GM18498 (cell line): ENCODE results near the gene MACROD2.
A peak's percentile ranks its signal among the peaks of the same experiment; 100 is the strongest.
"Not testable (repeated sequence)": the region's sequence is repeated elsewhere in the genome, so short reads cannot be mapped to it uniquely, and the experiment has no call there.

ENCODE experiments used
- ATAC-seq: cut with Tn5 transposase; IDR thresholded peaks from one replicate; pipeline ENCODE4 v1.9.1; 2021; ENCODE audit warnings: mild to moderate bottlenecking, moderate library complexity; ENCODE audit not compliant: unreplicated experiment

The MACROD2 gene

DNA sequence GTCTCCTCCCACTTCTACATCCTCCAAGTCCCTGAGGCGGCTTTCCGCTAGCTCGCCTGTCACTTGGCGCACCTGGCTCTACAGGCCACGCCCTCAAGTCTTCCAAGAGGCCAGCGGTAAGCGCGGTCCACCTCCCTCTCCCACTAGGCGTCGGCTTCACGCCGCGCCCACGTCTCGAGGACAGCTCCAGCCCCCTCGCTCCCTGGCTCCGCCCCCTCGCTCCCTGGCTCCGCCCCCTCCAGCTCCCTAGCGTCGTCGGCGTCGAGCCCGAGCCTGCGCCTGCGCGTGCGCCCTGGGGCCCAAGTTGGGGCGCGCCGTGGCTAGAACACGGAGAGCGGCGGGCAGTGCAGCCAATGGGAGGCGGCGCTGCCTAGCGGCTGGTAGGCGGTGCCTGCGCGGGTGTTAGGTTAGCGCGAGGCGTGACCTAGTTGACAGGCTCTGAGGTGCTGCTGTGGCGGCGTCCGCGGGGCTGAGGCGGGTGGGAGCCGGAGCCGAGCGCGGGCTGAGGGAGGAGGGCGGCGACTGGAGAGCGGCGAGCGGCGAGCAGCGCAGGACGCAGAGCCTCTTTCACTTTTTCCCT lies at the start of gene MACROD2:
Gene MACROD2 (plus strand): TSS at position 431 of the 580 bp plus-strand sequence.
- ATAC-seq = no peak

DNA sequence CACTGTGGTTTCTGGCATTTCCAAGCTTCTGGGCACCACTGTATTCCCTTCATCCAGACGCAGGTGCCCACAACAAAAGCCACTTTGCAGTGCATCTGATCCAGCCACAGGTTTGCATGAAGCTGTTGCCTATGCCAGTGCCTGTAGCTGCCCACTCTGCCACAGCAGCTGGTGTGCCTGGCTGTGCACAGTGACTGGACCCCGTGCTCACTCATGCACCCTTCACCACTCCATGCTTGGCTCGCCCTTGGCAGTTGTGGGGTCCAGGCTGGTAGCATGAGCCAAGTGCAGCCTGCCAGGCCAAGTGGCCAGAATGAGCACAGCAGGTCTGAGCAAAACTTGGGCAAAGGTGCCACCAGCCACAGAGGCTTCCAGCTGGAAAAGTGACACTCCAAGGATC lies 47.6 kb upstream of the MACROD2 start:
- no peak for ATAC-seq

DNA sequence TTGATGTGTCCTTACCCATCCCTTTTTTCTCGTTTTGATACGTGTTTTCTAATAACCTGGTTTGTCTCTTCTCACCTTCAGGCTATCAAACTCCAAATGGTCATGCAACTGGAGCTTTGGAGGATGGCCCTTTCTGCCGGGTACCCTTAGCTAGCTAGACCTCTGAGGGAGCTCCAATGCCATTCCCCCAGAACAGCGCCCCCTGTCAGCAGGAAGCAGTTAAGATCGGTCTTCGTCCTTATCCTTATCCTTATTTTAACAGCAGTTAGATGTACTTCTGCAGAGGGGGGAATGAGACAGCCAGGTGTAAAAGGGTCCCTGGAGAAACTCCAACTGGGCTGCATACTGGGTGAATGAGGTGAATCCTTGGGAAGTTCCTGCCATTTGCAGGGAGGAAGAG lies 42.1 kb upstream of the MACROD2 start:
- ATAC-seq = no peak

DNA sequence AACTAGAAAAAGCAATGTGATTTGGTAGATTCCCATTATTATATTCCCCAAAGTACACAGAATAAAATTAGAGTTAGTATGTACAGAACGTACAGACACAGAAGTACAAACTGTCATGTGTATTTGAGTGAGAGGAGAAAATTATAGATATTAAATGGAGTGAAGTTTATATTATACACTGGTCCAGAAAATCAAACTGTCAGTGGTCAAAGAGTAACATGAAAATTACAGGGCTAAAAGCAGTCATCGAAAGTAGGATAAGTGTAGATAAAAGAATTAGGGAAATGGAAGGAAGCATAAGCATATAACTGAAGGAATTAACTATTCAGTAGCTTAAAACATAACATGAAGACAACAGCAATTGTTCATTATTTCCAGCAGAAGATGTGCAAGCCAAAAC lies 35.2 kb upstream of the MACROD2 start:
- no peak for ATAC-seq

DNA sequence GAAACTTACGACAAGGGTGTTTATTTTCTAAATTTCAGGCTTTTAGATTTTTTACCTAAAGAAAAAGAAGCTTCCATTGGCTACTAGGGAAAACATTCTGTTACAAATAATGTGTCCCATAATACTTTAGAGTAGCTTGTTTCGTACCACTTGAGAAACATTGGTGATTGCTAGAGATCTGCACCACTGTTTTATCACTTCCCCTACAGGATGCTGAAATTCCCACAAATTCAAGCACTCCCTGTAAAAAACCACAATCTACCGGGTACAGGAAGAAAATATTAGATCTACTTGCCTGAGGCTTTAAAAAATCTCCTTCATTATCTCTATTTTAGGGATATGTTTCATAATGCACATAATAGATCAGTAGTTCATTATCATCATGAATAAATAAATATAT lies 34.8 kb upstream of the MACROD2 start:
- ATAC-seq = no peak

DNA sequence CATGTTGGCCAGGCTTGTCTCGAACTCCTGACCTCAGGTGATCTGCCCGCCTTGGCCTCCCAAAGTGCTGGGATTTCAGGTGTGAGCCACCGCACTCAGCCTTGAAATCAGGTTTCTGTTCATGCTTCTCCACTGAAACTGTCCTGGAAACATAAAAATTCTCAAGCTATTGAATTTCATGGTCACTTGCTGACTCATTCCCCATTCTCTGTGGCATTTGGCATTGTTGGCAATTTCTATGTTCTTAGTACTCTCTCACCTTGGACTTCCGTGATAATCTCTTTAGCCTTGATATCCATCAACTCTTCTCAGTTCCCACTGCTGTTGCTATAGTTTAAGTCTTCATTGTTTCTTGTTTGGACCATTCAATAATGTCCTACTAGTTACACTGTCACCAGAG lies 11.1 kb upstream of the MACROD2 start:
- ATAC-seq = no peak

DNA sequence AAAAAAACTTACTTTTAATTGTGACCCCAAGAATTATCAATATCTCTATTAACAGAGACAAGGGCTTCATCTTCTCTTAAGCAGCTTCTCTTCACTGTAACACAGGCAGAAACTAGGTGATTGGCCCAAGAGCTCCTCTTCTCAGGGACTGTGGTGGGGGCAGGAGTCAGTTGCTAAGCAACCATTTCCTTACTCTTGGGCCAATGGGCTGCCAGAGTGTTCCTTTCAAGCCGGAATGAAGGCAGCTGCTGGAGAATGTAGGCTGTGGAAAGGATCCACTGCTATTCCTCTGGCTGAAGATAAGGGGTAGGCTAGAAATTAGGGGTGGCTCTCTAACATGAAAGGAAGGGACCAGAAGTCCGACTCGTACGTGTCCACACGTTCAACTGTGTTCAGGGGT lies 4.9 kb upstream of the MACROD2 start, which contains the start of gene SEL1L2:
Gene SEL1L2 (minus strand): TSS at position 150 of the 400 bp plus-strand sequence. CDS start 80 bp downstream, at position 70.
- ATAC-seq = no peak

DNA sequence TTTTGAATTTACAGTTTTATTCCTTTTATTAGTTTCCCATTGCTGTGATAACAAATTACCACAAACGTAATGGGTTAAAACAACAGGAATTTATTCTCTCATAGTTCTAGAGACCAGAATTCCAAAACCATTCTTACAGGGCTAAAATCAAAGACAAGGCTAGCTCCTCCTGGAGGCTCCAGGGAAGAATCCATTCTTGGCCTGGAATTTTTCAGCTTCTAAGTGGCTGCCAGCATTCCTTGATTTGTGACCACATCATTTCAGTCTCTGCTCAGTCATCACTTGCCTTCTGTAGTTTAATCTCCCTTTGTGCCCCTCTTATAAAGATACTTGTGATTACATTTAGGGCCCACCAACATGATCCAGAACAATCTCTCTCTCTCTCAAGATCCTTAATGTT lies 4.0 kb upstream of the MACROD2 start:
- ATAC-seq = no peak

DNA sequence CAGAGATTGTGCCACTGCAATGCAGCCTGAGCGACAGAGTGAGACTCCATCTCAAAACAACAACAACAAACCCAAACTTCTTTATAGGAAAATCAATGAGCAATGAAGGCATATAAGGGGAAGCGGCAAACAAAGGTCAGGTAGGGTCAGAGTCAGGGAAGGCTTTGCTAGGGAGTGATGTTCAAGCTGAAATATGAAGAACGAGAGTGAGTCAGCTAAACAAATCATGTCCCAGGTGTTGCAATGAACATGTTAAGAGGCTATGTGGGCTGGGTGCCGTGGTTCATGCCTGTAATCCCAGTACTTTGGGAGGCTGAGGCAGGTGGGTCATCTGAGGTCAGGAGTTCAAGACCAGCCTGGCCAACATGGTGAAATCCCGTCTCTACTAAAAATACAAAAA lies 3.4 kb upstream of the MACROD2 start:
- not testable (repeated sequence) for ATAC-seq

DNA sequence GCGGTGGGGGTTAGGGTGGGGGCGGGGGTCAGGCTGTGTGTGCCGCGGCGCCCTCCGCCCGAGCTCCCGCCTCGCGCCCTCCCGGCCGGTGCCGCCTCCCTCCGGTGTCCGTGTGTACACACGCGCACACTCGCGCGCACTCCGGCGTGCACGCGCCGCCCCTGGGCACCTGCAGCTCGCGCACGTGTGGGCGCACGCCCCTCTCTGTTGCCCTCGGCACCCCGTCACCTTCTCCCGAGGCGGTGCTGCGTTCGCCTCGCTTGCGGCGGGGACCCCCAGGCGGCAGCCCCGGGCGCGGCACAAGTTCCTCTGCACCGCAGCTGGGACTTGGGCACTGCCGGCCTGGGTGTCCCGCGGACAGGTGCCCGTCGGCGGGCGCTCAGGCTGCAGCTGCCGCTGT lies 525 bp downstream of the MACROD2 start:
- no peak for ATAC-seq

DNA sequence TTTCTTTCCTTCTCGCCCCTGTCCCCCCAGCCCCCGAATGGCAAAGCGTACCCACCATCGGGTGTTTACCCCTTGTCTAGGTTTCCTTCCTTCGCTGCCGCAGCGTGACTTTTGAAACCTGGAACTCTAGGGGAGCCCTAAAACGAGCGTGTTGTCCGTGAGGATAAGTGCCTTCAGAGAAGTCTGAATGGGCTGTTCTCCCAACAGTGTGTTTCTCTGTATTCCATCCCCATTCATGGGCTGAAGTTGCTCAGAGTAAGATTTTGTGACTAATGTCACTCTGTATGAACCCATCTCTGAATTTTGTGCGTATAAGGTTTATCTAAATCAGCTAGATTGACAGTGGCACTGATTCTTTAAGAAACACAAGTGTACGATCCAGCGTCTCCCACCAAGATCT lies 949 bp downstream of the MACROD2 start:
- no peak for ATAC-seq

DNA sequence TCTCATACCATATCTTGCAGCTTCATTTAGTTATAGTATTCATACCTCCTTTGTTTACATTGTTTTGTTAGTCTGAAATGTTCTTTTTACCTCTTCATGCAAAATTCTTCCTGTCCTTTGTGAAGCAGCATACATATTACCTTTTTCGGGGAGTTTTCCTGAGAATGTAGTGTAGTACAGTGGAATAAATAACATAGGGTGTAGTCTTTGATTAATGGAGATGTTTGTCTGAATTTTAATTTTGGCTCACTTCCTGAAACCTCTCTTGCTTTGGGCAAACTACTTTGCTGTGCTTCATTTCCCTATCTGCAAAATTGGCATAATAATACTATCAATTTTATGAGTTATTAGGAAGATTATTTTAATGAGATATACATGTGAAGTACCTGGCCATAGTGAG lies 5.6 kb downstream of the MACROD2 start:
- ATAC-seq = no peak

DNA sequence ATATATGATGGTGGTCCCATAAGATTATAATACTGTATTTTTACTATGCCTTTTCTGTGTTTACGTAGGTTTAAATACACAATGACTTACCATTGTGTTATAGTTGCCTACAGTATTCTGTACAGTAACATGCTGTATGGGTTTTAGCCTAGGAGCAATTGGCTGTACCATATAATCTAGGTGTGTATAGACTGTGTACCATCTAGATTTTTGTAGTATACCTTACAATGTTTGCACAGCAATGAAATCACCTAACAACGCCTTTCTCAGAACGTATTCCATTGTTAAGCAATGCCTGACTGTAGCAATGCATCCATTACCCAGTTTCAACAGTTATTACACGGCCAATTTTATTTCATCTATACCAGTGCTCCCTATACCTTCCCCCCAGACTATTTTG lies 10.7 kb downstream of the MACROD2 start:
- ATAC-seq = no peak

DNA sequence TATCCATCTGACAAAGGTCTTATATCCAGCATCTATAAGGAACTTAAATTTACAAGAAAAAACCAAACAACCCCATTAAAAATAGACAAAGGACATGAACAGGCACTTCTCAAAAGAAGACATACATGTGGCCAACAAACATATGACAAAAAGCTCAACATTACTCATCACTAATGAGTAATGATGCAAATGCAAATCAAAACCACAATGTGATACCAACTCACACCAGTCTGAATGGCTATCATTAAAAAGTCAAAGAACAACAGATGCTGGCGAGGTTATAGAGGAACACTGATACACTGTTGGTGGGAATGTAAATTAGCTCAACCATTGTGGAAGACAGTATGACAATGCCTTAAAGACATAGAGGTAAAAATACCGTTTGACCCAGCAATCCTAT lies 13.9 kb downstream of the MACROD2 start:
- no peak for ATAC-seq

DNA sequence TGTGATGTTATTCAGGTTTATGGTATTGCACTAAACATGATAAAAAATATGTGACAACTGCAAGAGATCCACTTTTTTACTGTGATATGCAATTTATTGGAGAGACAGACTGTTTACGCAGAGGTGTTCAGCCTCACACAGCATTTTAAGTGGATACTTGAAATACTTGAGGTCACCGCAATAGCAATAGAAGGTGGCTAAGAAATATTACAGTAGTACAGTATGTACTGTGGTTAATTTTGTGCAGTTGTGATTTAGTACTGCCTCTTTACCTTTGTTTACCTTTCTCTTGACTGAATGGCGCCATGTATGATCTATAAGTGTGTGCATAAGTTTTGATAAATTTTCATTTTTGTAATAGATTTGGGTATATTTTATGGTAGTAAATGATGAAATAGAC lies 17.4 kb downstream of the MACROD2 start:
- ATAC-seq = no peak

DNA sequence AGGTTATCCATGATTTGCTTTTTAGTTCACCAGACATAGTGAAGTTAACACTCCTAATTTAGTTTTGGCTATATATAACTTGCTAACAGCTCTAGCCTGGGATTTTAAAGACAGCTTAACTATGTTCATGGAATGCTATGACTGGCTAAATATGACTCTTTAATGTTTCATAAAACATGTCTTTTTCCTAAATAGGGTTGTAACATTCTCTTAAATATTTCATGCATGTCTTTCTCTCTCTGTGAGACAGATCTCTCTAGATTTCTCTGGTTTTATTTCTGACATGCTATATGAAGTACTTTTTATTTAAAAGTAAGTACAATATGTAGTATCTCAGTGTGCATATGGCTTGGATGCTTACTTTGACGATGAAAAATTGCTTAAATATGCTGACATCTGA lies 35.7 kb downstream of the MACROD2 start:
- no peak for ATAC-seq

DNA sequence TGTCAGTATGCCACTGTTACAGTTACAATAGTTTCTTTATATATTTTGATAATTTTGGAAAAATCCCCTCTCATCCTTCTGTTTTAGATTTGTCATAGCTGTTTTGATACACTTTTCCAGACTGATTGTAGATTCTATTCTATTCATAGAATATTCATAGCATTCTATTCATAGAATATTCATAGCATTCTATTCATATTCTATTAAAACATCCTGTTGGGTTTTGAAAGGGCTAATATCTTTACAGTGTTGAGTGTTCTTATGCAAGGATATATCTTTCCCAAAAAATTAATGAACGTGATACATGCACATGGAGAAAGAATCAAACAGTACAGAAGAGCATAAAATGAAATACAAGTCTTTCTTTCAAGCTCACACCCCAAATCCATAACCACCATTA lies 38.0 kb downstream of the MACROD2 start:
- no peak for ATAC-seq

DNA sequence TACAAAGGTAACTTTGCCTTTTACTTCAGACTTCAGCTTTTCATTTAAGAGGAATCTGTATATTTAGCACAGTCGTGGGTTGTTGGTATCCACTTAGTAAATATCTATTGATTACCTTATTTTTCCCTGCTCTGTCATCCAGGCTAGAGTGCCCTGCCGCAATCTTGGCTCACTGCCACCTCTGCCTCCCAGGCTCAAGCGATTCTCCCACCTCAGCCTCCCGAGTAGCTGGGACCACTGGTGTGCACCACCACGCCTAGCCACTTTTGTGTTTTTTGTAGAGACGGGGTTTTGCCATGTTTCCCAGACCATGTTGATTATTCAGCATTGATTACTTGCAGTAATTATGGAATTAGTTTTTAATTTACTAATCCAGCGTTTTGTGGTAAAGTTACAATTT lies 41.3 kb downstream of the MACROD2 start:
- no peak for ATAC-seq

DNA sequence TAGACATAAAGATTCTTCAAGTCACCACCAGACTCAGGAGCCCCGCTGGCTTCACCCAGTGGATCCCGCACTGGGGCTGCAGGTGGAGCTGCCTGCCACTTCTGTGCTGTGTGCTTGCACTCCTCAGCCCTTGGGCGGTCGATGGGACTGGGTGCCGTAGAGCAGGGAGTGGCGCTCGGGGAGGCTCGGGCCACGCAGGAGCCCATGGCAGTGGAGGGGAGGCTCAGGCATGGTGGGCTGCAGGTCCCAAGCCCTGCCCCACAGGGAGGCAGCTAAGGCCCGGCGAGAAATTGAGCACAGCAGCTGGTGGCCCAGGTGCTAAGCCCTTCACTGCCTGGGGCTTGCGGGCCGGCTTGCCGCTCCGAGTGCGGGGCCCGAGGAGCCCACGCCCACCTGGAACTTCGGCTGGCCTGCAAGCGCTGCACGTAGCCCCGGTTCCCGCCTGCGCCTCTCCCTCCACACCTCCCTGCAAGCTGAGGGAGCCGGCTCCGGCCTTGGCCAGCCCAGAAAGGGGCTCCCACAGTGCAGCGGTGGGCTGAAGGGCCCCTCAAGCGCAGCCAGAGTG lies 49.5 kb downstream of the MACROD2 start:
- not testable (repeated sequence) for ATAC-seq

DNA sequence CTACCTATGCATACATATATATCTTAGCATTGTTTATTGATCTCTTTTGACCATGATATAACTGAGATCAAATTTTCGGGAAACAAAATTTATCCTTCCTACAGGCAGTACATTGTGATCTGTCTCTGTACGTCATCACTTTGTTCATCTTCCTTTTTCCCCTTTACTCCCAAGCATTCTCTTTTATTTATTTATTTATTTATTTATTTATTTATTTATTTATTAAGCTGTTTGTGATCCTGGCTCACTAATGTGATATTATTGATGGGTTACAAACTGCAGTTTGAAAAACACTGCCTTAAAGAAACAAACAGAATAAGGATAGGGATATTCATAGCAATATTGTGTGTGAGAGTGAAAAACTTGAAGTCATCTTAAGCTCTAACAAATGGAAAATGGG lies 51.2 kb downstream of the MACROD2 start:
- no peak for ATAC-seq

DNA sequence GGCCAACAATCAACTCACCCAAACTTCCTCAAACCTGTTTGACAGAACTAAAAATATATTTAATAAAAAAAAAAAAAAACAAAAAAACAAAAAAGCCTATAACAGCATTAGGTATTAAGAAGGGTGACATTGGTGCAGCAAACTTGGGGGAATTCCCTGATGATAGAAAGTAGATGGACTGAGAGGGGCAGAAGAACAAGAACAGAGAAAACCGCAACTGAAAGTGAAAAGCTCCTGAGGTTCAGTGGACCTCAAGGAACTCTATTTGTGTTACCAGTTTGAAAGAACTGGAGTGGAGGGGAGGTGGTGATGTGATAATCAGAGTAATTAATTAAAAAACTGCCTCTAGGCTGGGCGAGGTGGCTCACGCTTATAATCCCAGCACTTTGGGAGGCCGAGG lies 53.8 kb downstream of the MACROD2 start:
- peak; percentile 77 for ATAC-seq

DNA sequence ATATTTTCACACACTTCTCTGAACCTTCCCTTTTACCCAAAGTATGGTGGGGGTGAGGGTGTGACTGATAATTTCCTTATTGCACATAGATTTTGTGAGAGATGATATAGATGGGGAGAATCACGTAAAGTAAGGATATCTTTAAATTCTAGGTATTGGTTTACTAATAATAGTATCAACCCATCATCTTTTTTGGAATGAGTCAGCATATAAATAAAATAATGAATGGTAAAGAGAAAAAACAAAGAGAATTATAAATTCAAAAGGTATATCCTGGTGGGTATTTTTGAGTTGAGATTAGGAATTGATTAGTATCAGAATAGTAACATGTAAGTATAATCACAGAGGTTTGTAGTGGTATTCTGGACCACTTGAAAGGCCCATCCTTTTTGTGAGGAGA lies 56.1 kb downstream of the MACROD2 start:
- no peak for ATAC-seq

DNA sequence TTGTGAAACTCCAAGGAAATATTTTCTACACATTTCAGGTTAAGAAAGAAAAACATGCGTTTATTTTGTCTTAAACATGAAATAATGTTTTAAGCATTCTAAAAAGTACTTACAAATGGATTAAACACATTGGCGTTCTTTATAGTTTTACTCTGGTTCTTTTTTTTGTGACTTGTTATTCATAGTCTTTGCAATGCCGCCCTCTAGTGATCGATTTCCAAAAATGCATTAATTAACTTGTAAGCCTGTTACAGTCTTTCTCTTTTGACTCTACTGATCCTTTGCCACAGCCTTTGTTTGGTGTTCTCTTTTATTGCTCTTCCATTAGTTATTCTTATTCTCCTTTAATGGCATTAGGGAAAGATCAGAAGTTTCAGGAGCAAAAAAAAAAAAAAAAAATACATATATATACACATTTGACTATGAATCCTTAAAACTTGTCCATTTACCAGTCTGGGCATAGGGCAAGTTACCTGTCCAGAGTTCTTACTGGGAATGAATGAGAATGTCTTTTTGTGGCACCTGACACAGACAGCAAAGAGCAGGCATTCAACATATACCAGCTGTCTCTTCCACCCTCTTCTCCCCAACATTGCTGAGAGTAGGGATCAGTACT lies 59.9 kb downstream of the MACROD2 start:
- peak; percentile 54 for ATAC-seq
